NCI-H1436 treated with DMSO at 0.1 percent for 48 hours (cell line): Measurements from ENCODE around the gene TGFA.

Source experiments
- DNase-seq: peaks from one replicate; lab custom pipeline; 2025; lab: John Stamatoyannopoulos, UW

Gene TGFA

DNA sequence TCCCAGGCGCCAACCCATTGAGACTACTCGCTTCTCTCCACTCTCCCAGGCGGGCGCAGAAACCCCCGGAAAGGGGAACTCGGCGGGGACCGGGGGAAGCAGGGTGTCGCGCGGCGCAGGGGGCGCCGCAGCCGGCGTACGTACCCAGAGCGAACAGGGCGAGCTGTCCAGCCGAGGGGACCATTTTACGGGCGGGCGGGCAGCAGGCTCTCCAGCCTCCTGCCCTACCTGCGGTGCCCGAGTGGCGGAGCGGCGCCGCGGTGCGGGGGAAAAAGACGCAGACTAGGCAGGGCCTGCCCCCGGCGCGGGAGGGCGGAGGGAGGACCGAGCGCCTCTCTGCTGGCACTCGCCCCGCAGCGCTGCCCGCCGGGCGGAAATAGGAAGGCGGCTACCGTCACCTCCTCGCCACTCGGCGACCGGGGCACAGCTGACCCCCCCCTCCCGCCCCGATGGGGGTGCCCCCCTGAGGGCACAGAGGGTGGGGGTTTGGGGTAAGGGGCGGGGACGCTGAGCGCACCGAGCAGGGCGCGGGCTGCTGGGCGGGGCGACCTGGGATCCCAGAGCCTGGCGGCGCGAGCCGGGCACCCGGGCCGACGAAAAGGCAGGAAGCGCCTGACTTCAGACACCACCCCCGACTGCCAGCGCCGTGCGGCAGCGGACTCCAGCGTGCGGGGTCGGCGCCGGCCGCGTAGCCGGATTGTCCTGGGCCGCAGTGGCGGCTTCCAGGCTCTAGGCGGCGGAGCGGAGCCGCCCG is at the start of gene TGFA:
Gene TGFA (minus strand): TSS at position 243 of the 754 bp plus-strand sequence. CDS start 59 bp downstream, at position 184.
- DNase-seq: no peak

DNA sequence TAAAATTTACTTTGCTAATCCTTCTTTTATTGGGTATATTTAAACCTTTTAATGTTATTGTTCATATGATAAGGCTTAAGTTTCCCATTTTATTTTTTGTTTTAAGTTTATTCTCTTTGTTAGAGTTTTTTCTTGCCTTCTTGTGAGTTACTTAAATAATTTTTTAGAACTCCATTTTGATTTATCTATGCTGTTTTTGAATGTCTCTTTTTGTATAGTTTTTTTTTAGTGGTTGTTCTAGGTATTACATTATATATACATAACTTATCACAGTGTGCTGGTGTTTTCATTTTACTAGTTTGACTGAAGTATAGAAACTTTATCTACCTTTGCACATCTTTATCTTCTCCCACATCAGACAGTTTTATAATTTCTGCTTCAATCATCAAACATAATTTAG is 49.4 kb upstream of the TGFA start:
- DNase-seq: no peak

DNA sequence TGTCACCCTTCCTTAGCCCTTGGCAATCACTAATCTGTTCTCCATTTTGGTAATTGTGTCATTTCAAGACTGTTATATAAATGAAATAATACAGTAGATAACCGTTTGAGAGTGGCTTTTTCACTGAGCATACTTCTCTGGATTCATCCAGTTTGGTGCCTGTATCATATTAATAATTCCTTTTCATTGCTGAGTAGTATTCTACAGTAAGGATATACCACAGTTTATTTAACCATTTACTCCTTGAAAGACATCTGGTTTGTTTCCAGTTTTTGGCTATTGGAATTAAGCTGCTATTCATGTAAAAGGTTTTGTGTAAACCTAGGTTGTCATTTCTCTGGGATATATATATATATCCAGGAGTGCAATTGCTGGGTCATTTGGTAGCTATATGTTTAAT is 44.6 kb upstream of the TGFA start:
- DNase-seq: no peak

DNA sequence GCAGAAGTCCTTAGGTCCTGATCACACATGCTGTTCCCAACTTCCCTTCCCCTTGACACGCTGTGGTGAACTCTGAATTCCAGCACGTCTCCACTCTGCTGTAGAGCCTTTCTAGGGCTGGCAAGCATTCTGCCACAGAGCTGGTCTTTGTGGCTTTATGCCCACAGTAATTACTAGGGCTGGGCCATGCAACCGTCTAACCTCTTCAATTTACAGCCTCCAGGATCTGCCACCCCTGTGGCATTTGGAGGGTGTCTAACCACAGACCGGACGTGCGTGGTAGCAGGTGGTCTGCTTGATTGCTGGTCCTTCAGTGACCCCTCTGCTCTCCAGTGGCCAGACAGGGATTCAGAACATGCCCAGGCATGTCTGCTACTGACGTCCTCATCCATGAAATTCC is 43.1 kb upstream of the TGFA start:
- DNase-seq: no peak

DNA sequence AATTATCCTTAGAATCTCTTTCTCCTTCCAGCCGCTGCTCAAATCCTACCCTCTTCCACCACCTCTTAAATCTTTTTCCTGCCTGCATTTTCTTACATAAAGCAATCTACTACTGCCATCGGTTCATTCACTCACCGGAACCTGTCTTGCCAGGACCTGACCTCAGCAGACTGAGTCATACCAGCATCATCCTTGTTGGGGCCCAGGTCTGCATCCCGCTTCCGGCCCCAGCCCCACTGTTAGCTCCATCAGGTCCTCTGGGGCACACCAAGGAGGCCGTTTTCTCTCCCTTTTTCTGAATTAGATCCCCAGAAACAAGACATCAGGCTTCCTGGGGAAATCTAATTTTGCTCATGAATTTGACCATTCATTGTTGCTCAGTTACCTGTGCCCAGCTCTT is 42.7 kb upstream of the TGFA start:
- no peak for DNase-seq

DNA sequence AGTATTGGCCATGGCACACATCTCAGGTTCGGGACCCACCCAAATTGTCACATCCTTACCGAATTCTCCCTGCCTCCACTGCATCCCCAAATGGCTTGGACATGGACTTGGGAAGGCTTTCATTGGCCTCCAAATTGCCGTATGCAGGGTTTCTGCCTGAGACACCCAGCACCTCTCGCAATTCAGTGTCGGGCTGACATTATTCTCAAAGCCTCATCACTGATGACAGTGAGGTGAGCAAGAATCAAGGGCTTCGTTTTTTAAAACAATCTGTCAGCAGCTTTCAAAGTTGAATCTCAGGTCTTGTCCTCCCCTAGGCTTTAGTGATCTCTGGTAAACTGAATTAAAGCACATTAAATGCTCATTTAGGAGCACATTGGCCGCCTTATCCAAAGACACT is 29.5 kb upstream of the TGFA start:
- no peak for DNase-seq

DNA sequence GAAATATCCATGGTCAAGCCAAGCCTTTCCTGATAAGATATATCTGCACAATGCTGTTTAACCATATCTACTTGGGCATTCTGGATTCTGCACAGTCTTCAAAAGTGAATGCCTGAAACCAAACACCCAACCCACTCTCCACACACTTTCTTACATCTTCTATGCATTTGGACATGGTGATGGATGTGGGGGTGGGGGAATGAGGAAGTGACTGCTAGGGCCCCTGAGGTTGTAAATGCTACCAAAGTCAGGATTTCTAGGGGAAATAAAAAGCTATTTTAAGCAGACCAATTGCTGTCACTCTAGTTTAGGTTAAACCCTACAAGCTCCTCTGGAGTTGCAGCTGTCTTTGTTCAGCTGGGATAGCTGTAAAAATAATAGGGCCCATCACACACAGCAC is 26.7 kb upstream of the TGFA start:
- no peak for DNase-seq

DNA sequence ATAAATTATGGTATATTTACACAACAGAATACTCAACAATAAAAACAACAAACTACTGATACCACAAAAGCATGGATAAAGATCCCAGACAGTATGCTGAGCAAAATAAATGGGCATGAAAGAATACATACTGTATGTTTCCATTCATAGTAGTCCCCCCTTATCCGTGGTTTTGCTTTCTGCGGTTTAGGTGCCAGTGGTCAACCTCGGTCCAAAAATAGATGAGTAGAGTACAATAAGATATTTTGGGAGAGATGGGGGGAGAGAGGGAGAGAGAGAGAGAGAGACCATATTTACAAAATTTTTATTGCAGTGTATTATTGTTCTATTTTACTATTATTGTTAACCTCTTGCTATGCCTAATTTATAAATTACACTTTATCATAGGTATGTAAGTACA is 21.0 kb upstream of the TGFA start:
- no peak for DNase-seq

DNA sequence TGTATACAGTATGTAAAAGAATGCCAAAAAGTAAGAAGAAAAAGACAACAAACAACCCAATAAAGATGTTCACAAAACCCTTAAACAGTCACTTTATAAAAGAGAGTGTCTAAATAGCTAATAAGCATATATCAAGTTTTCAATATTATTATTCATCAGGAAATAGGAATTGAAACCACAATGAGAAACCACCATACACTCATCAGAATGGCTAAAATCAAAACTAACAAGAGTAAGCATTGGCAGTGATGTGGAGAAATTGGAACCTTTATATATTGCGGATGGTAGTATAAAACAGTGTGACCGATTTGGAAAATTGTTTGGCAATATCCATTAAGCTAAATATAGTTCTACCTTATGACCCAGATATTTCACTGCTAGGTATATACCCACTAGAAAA is 20.5 kb upstream of the TGFA start:
- DNase-seq: no peak

DNA sequence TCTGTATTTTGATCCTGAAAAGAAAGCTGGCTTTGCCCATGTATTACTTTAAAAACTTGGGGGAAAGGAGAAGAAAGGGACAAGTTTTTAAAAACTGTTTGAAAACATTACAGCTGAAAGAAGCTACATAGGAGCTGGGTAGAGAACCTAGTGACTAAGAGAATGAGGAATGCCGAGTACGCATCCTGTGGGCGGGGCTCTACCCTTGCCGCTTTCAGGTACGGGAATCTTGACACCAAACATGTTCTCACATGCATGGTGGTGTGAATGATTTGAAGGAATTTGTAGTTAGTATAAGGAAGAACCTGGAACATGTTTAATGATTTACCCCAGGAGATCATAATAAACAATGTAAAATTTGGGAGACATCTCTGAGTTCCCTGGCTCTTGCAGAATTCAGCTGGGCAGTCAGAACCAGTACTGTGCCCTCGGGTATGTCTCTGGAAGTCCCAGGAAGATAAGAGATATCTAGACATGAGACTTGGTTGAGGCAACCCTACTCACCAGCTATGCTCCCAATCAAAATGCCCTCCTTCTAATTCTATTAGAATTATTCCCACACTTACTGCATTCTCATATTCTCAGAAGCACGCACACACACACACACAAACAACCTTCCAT is 16.5 kb upstream of the TGFA start:
- DNase-seq: no peak

DNA sequence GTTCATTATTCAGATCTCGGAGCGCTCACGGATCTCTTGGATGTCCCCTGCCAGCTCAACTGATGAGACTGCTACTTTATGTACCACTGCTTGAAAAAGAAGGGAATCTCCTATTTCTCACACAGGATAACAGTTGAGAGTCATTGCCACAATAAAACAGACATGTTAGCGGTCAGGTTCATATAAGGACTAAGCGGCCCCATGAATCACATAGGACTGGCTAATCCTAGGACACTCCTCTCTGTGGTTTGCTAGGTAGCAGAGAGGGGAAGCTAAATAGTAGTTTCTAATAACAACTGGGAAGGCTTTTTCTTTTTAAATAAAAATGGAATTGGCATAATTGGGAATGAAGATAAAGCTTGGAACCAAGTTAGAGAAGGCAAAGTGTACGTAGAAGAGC is 15.9 kb upstream of the TGFA start:
- DNase-seq: no peak

DNA sequence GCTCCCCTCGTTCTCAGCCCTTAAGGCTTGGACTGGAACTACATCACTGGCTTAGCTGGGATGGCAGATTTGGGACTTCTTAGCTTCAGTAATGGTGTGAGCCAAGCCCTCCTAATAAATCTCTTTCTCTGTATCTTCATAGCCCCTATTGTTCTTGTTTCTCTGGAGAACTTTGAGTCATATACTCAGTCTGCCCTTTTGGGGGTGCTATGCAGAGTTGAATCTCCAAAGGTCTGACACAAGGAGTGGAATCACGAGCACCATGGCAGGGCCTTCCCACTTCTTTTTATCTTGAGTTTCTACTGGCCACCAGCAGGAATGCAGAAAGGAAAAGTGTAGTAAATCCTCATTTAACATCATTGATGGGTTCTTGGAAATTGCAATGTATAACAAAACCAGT is 13.3 kb upstream of the TGFA start:
- DNase-seq: no peak

DNA sequence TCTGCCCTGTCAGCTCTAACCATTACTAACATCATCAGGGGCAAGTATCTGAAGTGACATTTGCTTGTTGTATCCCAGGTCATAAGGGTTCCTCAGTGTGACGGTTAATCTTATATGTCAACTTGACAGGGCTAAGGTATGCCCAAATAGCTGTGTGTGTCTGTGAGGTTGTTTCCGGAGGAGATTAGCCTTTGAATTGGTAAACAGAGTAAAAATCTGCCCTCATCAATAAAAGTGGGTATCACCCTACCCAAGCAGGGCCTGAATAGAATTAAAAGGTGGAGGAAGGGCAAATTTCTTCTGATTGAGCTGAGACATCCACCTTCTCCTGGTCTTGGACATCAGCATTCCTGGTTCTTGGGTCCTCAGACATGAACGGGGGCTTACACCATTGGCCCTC is 12.8 kb upstream of the TGFA start:
- DNase-seq: no peak

DNA sequence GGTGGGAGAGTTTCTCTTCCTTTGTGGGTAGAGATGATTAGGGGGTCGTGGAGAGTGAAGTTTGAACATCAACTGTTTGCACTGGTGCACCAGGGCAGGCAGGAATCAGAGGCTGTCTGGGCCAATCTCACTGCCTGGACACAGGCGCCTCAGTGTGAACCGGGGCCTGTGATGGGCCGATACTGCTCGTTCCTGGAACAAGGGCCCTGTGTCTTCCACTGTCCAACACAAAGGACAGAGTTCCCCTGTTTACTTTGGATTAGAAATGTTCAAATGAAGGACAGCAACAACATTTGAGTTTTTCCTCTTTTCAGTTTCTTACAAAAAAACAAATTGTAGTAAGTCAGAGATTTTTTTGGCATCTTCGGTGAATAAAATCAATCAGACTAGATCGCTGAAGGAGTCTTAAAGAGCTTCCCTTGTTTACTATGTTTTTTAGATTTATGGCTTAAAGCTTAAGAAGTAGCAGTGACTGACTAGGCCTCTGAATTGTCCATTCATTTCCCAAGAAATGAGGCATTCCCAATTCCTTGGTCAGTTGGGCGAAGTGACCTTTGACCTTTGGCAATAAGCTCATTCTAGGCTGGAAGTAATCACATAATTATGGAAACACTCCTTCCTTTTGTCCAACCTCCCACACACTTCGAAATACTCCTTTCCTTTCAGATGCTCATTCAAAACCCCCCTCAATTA is 11.6 kb upstream of the TGFA start:
- DNase-seq: no peak

DNA sequence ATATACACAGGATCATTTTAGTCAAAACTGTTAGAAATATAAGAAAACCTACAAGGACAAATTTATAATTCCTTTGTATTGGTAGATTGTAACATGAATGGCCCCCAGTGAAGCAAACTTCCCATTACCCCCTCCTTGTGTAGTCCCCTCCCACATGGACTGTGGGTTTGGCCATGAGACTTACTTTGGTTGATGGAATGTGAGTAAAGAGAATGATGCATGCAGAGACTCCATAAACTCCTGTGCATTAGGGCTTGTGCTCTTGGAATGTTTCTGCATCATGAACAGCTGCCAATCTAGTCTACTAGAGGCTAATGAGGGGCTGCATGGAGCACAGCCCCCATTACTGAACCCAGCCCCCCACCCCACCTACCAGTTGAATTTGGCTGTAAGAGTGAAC is 8.3 kb upstream of the TGFA start:
- DNase-seq: no peak

DNA sequence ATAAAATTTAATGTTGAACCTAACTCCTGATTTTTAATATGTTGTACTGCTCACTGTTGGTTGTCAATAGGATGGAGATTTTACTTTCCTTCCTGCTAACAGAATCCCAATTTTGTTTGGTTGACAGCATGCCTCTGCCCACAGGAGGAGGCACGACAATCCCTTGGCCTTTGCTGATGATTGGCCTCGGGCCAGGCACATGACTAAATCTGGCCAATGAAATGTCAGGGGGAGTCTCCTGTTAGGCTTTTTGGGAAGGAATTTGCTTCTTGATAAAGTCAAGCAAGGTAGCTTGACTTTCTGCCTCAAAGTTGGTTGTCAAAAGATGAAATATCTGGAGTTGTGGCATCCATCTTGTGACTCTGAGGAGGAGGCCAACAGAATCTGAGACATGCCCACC is 6.8 kb upstream of the TGFA start:
- DNase-seq: no peak

DNA sequence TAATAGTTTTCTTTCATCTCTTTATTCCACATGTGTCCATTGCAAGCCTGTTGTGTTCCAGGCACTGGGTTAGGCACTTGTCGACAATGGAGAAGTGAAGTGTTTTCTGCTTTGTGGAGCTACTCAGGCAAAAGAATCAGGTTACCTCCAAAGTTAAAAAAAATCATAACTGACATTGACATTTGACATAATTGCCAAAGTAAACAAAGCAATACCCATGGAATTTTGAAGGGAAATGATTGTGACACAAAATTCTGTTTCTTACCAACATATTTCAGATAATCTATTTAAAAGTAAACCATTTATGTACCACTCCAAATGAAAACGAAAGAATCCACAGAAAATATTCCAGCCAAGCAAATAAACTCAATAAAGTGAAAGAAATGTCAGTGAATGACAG is 6.4 kb upstream of the TGFA start:
- no peak for DNase-seq

DNA sequence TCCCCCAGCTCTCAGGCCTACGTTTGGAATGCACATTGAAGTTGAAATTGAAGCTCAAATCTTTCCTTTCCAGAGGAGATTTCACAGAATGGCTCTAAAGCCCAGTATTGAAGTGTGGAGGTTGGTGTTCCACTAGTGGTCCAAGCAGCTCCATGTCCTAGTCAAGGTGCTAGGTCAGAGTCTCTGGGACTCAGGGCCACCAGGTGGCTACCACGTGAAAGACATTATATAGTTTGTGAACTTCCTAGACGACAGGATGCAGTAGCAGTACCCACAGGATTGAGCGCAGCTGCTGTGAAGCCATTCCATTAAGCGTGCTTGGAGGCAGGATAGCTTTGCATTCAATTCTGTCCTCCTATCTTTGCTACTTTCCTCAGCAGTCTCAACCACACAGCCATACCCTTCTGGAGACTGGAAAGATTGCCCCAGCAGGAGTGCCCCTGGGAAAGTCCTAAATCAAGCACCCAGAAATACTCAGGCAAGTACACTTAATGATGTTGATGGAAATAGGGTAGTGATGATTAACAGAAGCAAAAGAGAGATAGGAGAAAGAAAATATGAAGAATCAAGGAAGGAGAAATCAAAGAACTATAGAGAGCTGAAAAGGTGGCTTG is 4.7 kb upstream of the TGFA start:
- no peak for DNase-seq

DNA sequence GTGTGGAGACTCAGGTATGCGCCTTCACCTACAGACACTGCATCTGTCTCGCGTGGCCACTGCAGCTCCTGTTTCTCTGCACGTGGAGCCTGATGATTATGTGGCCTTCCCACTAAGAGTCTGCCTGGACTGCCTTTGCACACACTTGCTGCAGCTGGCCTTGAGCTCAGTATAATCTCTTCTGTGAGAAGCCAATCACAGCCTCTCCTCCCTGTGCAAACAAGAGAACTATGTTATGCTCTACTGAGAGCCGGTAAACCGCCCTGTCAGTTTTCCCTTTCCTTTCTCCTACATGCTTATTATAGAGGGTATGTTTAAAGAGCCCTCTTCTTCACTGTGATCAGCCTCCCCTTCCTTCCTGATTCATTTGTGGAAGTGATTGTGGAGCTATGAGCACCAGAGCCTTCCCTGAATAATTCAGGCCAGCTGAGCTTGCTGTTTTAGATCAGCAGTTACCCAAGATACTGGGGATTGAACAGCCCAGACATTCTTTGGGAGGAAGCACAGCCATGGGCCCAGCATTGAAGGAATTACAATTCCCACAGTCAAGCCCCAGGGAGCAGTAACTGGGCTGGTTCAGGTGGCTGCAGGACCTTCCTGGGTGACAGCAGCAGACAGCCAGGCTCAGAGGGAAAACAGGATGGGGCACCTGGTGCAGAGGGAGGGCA is 3.7 kb upstream of the TGFA start:
- DNase-seq: peak; percentile 9

DNA sequence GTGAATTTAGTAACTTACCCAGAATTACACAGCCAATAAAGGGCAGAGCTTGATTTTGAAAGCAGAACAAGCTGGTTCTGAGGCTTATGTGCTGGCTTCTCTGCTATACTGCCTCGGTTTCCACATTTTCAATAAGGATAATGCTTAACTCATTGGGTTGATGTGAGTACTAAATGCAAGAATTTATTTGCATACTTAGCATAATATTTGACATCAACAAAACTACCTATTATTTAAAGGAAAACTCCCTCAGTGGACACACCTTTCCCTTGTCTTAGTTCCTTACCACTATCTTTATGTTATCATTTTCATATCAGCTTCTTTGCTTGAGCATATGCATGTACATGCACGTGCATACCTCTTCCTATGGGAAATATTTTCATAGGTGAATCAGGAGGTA is 3.0 kb upstream of the TGFA start:
- DNase-seq: no peak

DNA sequence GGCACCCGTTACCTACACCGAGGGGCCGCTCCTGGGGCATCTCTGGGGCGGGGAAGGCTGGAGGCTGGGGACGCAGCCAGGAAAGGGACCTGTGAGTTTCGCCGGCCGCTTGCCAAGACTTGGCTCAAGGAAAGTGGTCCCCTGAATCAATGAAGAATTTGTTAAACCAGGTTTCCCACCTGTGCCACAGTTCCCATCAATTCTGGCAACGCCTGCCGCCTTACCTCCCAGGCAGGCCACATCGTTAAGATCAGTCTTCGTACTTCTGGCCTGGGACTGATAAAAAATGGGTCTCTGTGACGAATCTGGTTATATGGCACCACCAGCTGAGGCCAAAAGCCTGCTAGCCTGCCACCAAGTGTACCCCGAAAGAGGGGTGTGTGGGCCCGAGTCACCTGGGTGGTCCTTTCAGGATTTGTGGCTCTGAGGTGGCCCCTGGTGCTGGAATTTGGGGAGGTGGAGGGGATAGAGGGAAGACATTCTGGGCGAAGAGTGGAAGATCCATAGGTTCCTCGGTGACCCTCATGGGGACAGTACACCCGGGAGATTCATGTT is 789 bp upstream of the TGFA start:
- DNase-seq: no peak

DNA sequence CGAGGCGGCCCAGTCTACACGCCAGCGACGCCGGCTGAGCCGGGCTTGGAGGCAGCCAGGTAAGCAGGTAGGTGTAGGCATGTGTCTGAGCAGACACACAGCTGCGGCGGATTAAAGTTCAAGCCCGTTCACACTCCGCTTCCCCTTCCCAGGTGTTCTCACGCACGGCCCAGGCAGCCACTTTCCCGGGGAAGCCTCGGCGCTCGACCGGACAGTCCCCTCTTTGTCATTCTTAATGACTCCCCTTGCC is 367 bp downstream of the TGFA start:
- DNase-seq: no peak
